HG03432 (cell line): ENCODE results near the gene KIRREL3.

Experiments
- ATAC-seq: cut with Tn5 transposase; IDR thresholded peaks from one replicate; pipeline ENCODE4 v1.9.1; 2021; ENCODE audit warnings: mild to moderate bottlenecking, moderate library complexity; ENCODE audit not compliant: unreplicated experiment

The KIRREL3 gene

DNA sequence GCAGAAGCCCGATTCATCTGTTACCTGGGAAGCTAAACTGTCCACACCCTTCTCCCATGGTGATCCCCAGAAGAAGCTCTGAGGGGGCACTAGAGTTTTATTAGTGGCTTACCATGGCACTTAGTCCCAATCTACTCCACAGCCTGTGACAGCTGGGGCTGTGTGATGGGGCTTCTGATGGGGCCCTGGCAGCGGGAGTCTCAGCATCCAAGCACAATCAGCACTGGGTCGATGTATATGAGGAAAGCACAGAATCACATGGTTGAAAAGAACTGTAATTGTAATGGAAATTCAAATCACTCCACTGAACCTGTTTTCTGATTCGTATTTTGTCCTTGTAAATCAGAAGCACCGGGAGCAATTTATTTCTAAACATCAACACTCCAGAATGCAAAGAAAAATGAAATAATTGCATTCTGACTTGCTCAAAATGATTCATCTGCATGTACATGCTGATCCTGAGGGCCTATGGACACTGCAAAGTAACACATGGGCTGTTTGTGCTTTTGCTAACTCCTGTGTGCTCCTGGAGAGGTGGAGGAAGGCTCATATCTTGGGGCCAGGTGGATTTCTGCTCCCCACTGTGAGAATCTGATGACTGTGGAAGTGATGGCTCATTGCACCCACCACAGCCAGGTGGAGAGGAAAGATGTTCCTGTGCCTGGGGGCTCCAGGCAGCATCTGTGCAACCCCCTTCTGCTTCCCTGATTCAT is 203.0 kb downstream of the KIRREL3 start:
- ATAC-seq: no peak

DNA sequence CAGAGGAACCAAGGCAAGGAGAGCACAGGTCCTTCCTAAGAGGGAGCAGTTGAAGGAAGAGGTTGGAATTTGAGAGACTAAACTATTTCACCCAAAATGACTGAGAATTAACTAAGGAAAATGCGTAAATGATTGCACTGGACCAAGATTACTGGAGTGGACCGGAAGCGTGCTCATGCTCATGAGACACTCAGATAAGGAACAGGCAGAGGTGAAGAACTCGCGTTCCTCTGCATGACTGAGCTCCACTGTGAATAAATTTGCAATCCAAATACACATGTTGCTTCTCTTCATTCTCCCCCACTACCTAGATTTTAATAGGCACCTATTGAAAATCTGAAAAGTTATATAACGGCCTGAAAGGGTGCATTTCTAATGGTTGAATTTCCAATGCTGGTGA is 207.0 kb downstream of the KIRREL3 start:
- no peak for ATAC-seq

DNA sequence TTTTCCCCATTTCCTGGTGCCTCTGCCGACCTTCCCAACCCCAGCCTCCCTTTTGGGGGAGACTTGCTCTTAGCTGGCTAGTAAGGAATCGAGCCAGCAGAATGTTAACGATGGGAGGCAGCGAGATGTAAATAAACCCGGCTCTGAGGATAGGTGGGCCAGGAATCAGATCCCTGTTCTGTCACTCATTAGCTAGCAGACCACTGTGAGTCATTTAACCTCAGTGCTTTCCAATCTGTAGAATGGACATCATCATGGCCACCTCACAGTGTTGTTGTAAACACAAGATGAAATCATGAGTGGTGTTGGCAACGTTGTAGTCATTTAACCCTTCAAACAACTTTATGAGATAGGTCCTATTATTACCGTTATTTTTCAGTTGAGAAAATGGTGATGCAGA is 208.6 kb downstream of the KIRREL3 start:
- no peak for ATAC-seq

DNA sequence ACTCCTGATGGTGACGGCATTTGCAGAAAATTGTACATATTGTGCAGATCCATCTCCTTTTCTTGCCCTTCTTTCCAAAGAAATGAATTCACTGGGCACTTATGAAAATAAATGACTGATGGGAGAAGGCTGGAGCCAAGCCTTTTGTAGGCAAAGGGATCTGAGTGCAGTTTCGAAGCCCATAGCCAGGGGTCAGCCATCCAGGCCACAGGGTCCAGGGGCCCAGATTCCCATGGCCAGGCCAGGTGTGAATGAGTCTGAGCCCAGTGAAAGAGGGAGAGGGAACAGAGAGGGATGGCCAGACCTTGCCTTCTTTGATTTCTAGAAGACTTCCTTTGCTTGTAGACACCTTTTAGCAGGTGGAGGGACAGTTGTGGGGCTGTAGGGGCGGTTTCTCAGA is 209.1 kb downstream of the KIRREL3 start:
- ATAC-seq: no peak

DNA sequence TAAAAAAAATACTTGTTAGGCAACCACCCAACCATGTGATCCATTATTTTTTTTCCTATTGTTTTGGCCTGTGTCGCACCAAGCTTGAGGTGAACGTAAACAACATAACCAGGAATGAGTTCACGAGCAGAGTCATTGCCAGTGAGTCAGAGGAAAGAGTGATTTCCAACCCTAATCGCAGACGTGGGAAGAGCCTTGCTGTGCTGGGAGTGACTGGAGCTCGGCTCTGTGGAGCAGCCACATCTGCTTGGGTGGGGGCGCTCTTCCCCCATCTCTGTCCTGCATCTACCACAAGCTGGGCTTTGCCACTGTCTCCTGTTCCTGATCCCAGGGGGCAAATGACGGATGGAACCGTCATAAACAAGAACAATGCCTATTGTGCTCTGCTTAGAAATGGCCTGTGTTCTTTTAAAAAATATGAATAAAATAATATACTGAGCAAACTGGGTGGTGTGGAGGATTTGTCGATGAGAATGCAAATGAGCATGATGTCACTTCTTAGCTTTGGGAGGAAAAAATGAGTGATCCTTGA is 210.0 kb downstream of the KIRREL3 start:
- ATAC-seq: no peak

DNA sequence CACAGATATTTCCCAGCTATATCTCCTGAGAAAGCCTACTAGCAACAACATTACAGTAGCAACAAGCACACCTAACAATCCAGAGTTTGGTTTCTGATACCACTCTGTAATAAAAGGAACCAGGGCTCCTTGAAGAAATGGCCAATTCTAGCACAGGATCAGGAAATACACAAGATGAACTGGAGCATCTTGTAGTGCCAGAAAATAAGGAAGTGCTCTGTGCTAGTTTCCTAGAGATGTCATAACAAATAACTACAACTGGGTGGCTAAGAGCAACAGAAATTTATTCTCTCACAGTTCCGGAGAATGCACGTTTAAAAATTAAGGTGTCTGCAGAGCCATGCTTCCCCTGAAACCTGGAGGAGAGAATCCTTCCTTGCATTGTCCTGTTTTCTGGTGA is 217.8 kb downstream of the KIRREL3 start:
- no peak for ATAC-seq

DNA sequence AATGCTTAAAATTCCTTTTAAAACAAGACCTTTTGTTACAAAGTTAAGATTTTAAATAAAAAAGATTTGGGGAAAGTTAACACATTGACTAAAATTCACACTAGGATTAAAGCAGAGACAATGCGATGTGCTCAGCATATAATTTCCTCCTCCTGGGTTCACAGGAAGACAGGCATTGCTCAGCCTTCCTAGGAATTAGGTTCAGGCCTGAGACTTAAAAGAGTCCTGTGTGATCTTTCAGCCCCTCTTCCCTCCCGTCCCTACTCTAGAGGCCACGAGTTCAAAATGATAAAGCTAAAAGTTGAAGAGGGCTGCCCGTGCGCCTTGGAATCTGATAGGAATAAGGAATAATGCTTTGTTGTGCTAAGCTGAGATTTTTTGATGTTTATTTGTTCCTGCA is 218.6 kb downstream of the KIRREL3 start:
- ATAC-seq: no peak

DNA sequence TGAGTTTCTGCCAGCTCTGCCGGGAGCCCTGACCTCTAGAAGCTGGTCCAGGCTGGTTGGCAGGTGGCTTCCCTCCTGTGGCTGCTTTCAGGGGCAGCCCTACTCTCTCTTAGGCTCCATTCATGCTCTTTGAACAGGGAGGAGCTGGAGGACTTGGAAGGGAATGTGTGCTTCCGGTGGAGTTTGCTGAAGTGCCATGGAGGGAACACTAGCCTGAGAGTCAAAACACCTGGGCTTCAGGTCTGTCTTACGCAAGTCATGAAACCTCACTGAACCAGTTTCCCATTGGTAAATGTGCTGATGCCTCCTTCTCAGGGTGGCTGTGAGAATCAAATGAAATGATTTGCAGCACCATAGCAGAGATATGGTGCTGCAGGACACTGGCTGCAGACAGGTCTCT is 224.5 kb downstream of the KIRREL3 start:
- ATAC-seq: no peak

DNA sequence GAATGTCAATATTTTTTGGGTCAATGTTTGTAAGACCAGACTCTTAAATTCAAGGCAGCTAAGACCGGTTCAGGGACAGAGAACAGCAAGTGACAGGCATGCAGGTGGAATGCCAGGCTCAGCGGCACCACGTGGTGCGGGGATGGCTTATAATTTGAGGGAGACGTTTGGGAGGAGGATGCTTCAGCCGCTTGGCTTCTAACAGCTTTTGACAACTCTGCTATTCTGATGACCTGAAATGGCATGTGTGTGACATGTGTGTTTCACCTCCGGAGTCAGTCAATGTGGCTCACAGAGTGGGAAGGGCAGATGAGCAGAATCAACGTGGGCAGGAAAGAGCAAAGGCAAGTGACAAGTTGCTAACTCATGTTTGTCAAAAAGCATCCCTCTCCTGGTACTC is 228.3 kb downstream of the KIRREL3 start:
- no peak for ATAC-seq

DNA sequence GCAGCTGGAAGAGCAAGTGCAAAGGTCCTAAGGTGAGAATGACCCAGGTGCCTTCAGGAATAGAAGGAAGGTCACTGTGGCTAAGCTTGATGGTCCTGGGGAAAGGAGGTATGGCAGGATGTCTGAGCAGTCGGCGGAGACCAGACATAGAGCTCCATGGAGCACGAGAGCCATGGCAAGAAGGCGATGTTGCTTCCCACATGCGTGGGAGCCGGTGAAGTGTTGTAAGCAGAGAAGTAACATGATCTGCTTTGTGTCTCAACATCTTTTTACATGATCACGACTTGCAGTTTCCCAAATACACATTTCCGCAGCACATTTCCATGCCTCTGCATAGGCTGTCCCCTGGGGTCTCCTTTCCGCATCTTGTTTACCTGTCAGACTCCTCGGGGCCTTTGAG is 231.9 kb downstream of the KIRREL3 start:
- no peak for ATAC-seq

DNA sequence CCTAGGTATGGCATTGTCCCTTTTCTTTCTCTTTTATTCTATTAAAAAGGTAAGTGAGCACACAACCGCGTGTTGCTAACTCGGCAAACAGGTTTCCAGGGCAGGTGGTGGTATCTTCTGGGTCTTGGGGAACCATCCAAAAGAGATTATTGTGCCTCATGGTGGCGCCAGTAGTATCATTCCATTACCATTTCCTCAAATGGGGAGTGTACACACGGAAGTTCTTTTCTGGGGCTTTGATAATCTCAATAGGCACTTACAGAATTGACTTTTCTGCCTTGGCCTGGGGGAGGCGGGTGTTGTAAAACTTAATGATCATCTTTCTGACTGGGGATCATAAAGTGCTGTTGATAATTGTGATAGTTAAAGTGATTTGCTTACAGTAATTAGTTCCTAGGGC is 234.1 kb downstream of the KIRREL3 start:
- no peak for ATAC-seq

DNA sequence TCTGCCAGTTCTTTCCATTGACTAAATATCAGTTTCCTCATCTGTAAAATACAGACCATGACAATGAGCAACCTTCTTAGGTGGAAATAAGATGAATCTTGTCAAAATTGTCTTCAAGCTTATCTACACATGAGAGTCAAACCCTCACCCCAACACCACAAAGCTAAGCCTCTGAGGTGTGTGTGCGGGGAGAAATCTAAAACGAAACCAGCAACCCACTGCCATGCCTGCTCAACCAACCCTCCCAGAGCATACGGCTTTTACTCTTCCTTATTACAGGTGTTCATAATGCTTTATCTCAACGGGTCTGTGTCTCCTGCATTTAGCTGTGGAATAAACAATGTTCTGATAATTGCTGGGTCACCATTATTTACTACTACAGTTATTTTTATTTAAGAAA is 235.4 kb downstream of the KIRREL3 start:
- ATAC-seq: no peak

DNA sequence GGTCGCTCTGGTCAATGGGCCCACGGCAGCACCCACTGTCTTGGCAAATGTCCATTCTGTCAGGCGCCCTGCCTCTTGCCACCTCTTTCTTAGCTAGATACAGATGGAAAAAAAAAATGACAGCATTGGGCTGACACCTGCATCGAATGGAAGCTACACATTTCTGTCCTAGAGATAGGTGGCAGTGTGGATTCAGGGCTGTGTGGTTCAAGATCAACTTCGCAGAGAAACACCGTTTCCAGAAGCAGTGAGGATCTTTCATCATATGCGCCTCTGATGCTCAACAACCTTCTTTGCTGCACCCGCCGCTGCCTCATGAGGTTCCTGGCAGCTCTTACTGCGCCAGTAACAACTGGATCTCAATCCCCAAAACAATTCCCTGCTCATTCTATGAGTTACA is 236.3 kb downstream of the KIRREL3 start:
- no peak for ATAC-seq

DNA sequence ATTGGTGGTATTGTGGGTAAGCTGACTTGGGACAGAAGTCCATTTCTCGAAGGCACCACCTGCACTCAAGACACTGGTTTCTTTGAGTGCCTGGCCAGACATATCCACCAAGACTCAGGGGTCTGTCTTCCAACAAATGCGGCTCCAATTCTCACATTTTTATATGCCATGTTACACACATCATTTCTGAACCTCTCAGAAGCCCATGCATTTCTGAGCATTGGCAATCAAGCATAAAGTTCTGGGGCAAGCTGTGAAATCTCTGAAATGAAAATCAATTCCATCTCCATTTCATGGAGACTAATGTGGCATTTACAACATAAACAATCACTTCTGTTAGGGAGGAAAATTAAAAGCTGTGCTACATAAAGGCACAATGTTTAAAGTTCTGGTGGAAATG is 243.7 kb downstream of the KIRREL3 start:
- ATAC-seq: no peak

DNA sequence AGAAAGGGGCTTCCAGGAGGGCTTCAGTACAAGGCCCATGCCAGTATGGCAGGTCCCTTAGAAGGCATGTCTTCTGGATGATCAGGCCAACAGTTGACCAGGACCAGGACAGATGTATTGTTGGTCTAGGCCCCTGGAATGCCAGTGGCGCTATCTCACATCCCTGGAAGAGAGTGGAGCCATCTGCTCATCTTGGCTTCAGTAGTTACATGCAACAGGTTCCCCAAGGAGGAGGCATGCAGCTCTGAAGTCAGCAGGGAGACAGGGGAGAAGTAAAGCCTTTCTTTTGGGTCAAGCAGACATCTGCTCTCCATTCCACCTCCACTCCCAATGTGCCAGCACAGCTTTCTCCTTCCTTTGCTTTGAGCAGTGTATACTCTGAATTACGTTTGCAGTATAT is 244.1 kb downstream of the KIRREL3 start:
- no peak for ATAC-seq

DNA sequence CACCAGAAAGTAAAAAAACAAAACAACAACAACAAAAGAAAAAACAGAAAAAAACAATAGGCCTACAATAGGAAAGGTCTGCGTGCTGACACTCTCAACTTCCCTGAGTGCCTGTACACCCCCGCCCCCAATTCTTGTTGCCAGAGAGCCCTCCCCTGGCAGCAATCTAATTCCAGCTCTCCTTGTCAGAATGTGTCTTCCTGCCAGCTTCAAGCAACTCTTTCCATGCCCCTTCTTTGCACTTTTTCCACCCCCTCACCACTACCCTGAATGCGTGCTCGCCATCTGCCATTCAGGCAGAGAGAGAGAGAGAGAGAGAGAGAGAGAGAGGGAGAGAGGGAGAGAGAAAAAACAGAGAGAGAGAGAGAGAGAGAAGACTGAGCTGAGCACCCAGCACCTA is 245.0 kb downstream of the KIRREL3 start:
- no peak for ATAC-seq

DNA sequence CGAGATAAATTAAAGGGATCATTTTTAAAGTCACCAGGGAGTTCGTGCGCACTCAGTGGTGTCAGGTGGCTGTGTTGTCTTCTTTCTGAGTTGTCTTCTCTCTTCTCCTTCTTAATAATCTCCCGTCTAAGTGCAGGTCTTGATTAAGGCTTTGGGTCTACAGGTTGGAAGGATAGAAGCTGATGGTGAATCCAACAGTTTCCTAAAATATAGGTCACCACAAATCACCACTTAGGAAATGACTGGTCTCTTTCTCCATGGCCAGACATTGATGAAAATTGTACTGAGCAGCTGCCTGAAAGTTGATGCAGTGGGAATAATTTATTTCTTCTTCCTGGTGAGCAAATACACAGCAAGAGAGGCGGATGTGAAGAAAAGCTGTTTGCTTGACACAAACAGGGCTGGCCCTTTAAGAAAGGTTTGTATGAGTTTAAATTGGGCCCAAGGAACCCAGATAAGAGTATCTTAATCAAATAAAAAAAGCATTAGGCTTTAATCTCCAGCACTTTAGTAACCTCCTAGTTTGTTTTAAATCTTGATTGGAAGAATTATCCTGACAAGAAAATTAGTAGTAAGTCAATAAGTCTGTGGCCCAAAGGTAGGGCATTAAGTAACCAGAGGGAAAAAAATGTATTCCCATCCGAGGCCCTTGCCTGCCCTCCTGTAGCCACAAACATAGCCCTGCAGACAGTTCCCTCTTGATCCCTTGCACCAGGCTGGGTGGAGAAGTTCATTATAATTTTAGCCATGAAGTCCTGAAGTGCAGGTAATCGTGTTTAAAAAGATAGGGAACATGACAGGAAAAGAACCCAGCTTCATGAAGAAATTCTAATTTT is 245.8 kb downstream of the KIRREL3 start:
- ATAC-seq: no peak

DNA sequence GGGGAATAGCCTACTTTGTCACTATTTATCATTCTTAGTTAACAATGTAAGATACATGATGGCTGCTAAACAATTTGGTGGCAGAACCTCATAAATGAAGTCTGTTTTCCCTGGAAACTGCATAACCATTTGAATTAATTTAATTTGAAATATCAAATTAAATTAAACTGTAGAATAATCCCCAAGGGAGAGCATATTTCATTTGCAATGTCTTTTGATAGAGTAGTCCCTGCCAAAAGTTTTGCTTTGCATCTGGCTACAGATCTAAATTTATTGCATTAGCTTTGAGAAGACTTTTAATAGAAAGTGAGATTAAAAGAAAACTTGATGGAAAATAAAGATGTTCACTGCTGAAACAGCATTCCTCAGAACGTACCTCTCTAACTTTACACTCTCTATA is 246.6 kb downstream of the KIRREL3 start:
- no peak for ATAC-seq

DNA sequence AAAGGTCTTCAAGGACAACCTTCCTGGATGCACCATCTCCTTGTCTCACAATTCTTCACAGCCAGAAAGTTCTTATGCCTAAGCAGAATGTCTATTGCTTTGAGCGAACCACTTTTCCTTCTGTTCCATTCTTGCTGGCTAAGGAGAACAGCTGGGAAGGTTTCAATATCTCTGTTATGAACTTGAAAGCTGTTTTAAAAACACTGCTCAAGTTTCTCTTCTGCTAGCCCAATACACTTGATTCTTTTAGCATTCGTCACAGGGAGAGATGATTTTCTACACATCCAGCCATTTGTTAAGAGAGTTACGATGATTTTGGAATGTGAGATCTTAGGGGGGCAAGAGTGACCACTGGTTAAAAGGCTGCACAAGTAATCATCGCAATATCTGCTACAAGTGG is 249.3 kb downstream of the KIRREL3 start:
- no peak for ATAC-seq

DNA sequence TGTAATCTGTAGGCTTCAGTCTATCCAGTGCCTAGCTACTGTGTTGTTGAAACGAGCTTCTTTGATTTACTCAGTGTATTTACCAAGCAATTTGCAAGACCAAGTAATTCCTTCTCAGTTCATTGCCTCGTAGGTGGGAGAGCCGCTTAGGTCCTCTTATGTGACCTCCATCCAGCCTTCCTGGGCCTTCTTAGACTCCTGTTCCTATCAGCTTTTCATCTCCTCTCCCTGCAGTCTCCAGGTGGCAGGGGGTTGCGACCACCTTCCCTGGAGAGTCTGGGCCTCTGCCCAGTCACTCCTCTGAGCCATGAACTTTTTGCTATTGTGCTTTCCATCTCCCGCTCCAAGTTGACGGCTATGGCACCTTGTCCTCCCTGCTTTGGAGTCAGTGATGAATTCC is 251.8 kb downstream of the KIRREL3 start:
- ATAC-seq: no peak

DNA sequence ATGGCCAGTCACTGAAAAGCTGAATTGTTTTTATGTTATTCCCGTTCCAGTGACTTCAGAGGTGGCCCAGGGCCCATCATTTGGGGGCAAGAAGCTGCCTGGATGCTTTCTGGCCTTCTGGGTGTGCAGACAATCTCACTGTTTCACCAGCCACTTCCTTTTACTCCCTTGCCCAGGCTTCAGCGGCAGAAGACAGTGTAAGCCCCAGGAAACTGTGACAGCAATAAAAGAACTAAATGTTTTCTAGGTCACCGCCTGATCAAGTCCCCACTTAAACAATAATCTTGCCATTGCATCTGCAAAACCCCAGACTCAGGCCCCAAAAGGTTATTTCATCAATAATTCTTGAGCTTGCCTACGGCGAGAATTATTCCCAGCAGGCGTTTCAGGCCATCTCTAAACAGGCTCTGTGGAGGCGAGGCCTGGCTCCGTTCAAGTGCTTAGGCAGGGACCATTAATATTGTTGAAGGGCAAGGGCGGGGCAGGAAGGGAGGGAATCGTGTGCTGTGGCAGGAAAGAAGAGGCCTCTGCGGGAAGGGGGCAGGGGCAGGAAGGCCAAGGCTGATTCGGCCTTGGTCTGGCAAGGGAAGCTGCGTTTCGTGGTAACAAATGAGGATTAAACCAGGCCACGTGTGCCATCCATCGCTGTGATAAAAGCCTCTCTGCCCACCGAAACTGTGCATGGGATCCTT is 252.3 kb downstream of the KIRREL3 start:
- ATAC-seq: no peak

DNA sequence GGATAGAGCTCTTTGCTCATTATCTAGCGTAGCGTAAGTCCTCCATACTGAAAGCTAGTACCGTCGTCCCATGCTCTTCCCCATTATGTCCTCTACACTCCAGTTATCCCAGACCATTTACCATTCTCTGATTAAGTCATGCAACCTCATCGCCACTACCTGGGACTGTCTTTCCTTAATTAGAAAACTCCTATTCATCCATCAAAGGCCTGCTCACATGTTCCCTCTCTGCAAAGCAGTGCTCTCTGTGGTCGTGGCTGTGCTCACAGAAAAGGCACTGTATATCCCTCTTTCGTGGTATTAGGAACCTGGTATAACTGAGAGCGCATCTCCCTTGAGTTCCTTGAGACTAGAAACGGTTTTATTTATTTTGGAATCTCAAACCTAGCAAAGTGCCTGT is 253.3 kb downstream of the KIRREL3 start:
- ATAC-seq: no peak
